NB4 (cell line): ENCODE results near the gene PLGLB1.
"Not testable (repeated sequence)": the region's sequence is repeated elsewhere in the genome, so short reads cannot be mapped to it uniquely, and the experiment has no call there.

Source experiments
- DNase-seq: peaks from one replicate; pipeline ENCODE4 v3.0.0; 2010; ENCODE audit warnings: low read depth
- H3K4me3 ChIP-seq: one replicate; pipeline ENCODE4 v1.5.1; 2011; ENCODE audit warnings: mild to moderate bottlenecking, low read depth, low read length, moderate library complexity
- CTCF ChIP-seq: IDR thresholded peaks from one replicate; pipeline ENCODE4 v1.5.1; 2012; ENCODE audit warnings: low read depth, low read length

The PLGLB1 gene

GRCh38 chr2:87021744-87022143 is at the start of gene PLGLB1:
TSS of gene PLGLB1 (minus strand) at chr2:87021844. CDS start at chr2:87021783, 61 bp downstream.
- not testable (repeated sequence) for DNase-seq, H3K4me3 ChIP-seq

- DNase-seq, H3K4me3 ChIP-seq: not testable (repeated sequence)
Measured at GRCh38 chr2:87064305-87064704, 42.7 kb upstream of the PLGLB1 start.

GRCh38 chr2:87063431-87063830 is 41.8 kb upstream of the PLGLB1 start:
- H3K4me3 ChIP-seq, result not testable (repeated sequence)
- peak; percentile 7 for DNase-seq

- not testable (repeated sequence) for DNase-seq, H3K4me3 ChIP-seq
Measured at GRCh38 chr2:87061519-87061918, 39.9 kb upstream of the PLGLB1 start.

GRCh38 chr2:87057606-87058005 is 36.0 kb upstream of the PLGLB1 start:
- DNase-seq, result not testable (repeated sequence)

GRCh38 chr2:87056843-87057242 is 35.2 kb upstream of the PLGLB1 start:
- not testable (repeated sequence) for DNase-seq, H3K4me3 ChIP-seq

More at GRCh38 chr2:87057606-87058005, 36.0 kb upstream of the PLGLB1 start:
- H3K4me3 ChIP-seq, result not testable (repeated sequence)

GRCh38 chr2:87056435-87056834 is 34.8 kb upstream of the PLGLB1 start:
- H3K4me3 ChIP-seq, DNase-seq: not testable (repeated sequence)

GRCh38 chr2:87054375-87054774 is 32.7 kb upstream of the PLGLB1 start:
- peak; percentile 5 for DNase-seq
- H3K4me3 ChIP-seq, result not testable (repeated sequence)

- not testable (repeated sequence) for DNase-seq, H3K4me3 ChIP-seq
- peak; percentile 17 for TF ChIP-seq CTCF
Measured at GRCh38 chr2:87041321-87041978, 19.8 kb upstream of the PLGLB1 start.

GRCh38 chr2:87028607-87029006 is 7.0 kb upstream of the PLGLB1 start:
- DNase-seq, H3K4me3 ChIP-seq: not testable (repeated sequence)

GRCh38 chr2:87026816-87027215 is 5.2 kb upstream of the PLGLB1 start:
- not testable (repeated sequence) for DNase-seq

GRCh38 chr2:87025927-87026326 is 4.3 kb upstream of the PLGLB1 start:
- H3K4me3 ChIP-seq, DNase-seq: not testable (repeated sequence)

More at GRCh38 chr2:87026816-87027215, 5.2 kb upstream of the PLGLB1 start:
- not testable (repeated sequence) for H3K4me3 ChIP-seq

- not testable (repeated sequence) for H3K4me3 ChIP-seq, DNase-seq
Measured at GRCh38 chr2:87023988-87024615, 2.5 kb upstream of the PLGLB1 start.

- H3K4me3 ChIP-seq, DNase-seq: not testable (repeated sequence)
Measured at GRCh38 chr2:87021043-87021442, 601 bp downstream of the PLGLB1 start.

- DNase-seq, H3K4me3 ChIP-seq: not testable (repeated sequence)
Measured at GRCh38 chr2:87019053-87019452, 2.6 kb downstream of the PLGLB1 start.

- DNase-seq, H3K4me3 ChIP-seq: not testable (repeated sequence)
Measured at GRCh38 chr2:87014489-87015169, 7.0 kb downstream of the PLGLB1 start.

- not testable (repeated sequence) for H3K4me3 ChIP-seq, DNase-seq
Measured at GRCh38 chr2:87004398-87004797, 17.2 kb downstream of the PLGLB1 start.
